Nephron (organoid): Measurements from ENCODE around the gene CCM2L.

Source experiments
- H3K27ac Mint-ChIP-seq, 3 experiments: 2 replicates each; pipeline ENCODE4 v1.8.0; 2020; ENCODE audit warnings: mixed read lengths in 3 of 3, mild to moderate bottlenecking in 2 of 3, moderate library complexity in 1 of 3
- H3K27me3 Mint-ChIP-seq: 2 replicates; pipeline ENCODE4 v1.8.0; 2021; ENCODE audit warnings: low read depth, mild to moderate bottlenecking, moderate library complexity, mixed read lengths
- H3K36me3 Mint-ChIP-seq: 2 replicates; pipeline ENCODE4 v1.8.0; 2020; ENCODE audit warnings: low read depth, mixed read lengths
- H3K4me1 Mint-ChIP-seq: 2 replicates; pipeline ENCODE4 v1.8.0; 2020; ENCODE audit warnings: mixed read lengths
- H3K4me3 Mint-ChIP-seq, 3 experiments: 2 replicates each; pipeline ENCODE4 v1.8.0; 2020; ENCODE audit warnings: mild to moderate bottlenecking in 3 of 3, mixed read lengths in 3 of 3, moderate library complexity in 2 of 3
- H3K9me3 Mint-ChIP-seq: 2 replicates; pipeline ENCODE4 v1.8.0; 2020; ENCODE audit warnings: mixed read lengths
- CTCF ChIP-seq, 3 experiments: fragments of 200-600 bp; sonication (generic); IDR thresholded peaks; one replicate each; pipeline ENCODE4 v1.5.0; 2021; ENCODE audit warnings: antibody characterized with exemption in 3 of 3; ENCODE audit not compliant: unreplicated experiment in 3 of 3

CCM2L gene

GRCh38 chr20:32017711-32018251 is 7.5 kb downstream of the CCM2L start:
- peak overlapping the region; percentile 71 to 92 (median 73) for H3K4me3 Mint-ChIP-seq

GRCh38 chr20:32018269-32019155 is 8.3 kb downstream of the CCM2L start:
- Mint-ChIP-seq H3K27ac (peak overlapping the region in 1 of 3 experiments; percentile 20), H3K36me3 (no peaks in the 10 kb centered on the region), H3K27me3 (peaks cover 62% of the 10 kb centered on the region), H3K4me1 (peaks cover 12% of the 10 kb centered on the region), H3K9me3 (no peaks in the 10 kb centered on the region), H3K4me3 (peak overlapping the region; percentile 84 to 92 (median 89))
- TF ChIP-seq CTCF (IDR thresholded peaks at IDR 0.05; ENCODE audit: unreplicated experiment in 3 of 3), result peak in 1 of 3 experiments; percentile 29

More at GRCh38 chr20:32017711-32018251, 7.5 kb downstream of the CCM2L start:
- peak; percentile 21 to 44 (median 30) for TF ChIP-seq CTCF (IDR thresholded peaks at IDR 0.05; ENCODE audit: unreplicated experiment in 3 of 3)
- H3K27me3 Mint-ChIP-seq, result peaks cover 55% of the 10 kb centered on the region
- H3K36me3 Mint-ChIP-seq, result no peaks in the 10 kb centered on the region
- no peaks in the 10 kb centered on the region for H3K9me3 Mint-ChIP-seq
- H3K27ac Mint-ChIP-seq, result no peak overlapping the region
- H3K4me1 Mint-ChIP-seq, result peaks cover 12% of the 10 kb centered on the region

GRCh38 chr20:32019156-32019510 is 8.9 kb downstream of the CCM2L start:
- H3K27ac Mint-ChIP-seq, result no peak overlapping the region
- peaks cover 66% of the 10 kb centered on the region for H3K27me3 Mint-ChIP-seq
- no peaks in the 10 kb centered on the region for H3K9me3 Mint-ChIP-seq
- H3K4me1 Mint-ChIP-seq, result peaks cover 12% of the 10 kb centered on the region
- peak overlapping the region; percentile 82 to 90 (median 83) for H3K4me3 Mint-ChIP-seq
- no peak for TF ChIP-seq CTCF (IDR thresholded peaks at IDR 0.05; ENCODE audit: unreplicated experiment in 3 of 3)
- no peaks in the 10 kb centered on the region for H3K36me3 Mint-ChIP-seq

- peak overlapping the region; percentile 82 to 90 (median 83) for H3K4me3 Mint-ChIP-seq
- H3K36me3 Mint-ChIP-seq, result no peaks in the 10 kb centered on the region
- peaks cover 66% of the 10 kb centered on the region for H3K27me3 Mint-ChIP-seq
Measured at GRCh38 chr20:32019563-32020463, 9.6 kb downstream of the CCM2L start.

GRCh38 chr20:32021091-32021490 is 10.9 kb downstream of the CCM2L start:
- no peak for TF ChIP-seq CTCF (IDR thresholded peaks at IDR 0.05; ENCODE audit: unreplicated experiment in 3 of 3)
- no peaks in the 10 kb centered on the region for H3K36me3 Mint-ChIP-seq
- H3K9me3 Mint-ChIP-seq, result no peaks in the 10 kb centered on the region
- peaks cover 12% of the 10 kb centered on the region for H3K4me1 Mint-ChIP-seq
- peak overlapping the region; percentile 63 to 72 (median 70) for H3K4me3 Mint-ChIP-seq
- H3K27me3 Mint-ChIP-seq, result peaks cover 63% of the 10 kb centered on the region
- peak overlapping the region in 1 of 3 experiments; percentile 38 for H3K27ac Mint-ChIP-seq

More at GRCh38 chr20:32019563-32020463, 9.6 kb downstream of the CCM2L start:
- Mint-ChIP-seq H3K4me1 (peaks cover 12% of the 10 kb centered on the region), H3K27ac (peak overlapping the region in 2 of 3 experiments; percentile 16 to 64), H3K9me3 (no peaks in the 10 kb centered on the region)
- no peak for TF ChIP-seq CTCF (IDR thresholded peaks at IDR 0.05; ENCODE audit: unreplicated experiment in 3 of 3)
